Measurements from ENCODE around the gene MYH9. TPM values are rescaled to one million over a fixed set of nuclear protein-coding genes. Genes with fewer than 3 reads are reported as not detected.

MYH9 gene
- total RNA-seq, 1 donor from 2014 or later: 378 TPM

GRCh38 chr22:36376265-36376664 lies 11.5 kb downstream of the MYH9 start:
- H3K4me3 ChIP-seq (ENCODE audit: low read depth, low read length): no peak overlapping the region
- DNase-seq (ENCODE audit: low read depth) (no peak), FAIRE-seq (no peak)
- H3K27me3 ChIP-seq (ENCODE audit: control insufficient read depth, insufficient read depth, low read length): no peaks in the 10 kb centered on the region
- no peak for TF ChIP-seq CTCF (IDR thresholded peaks at IDR 0.05; ENCODE audit: insufficient read depth, low read length, severe bottlenecking)
- H3K36me3 ChIP-seq (ENCODE audit: control insufficient read depth, insufficient read depth, low read length): peaks cover 11% of the 10 kb centered on the region

GRCh38 chr22:36375071-36375980 lies 12.4 kb downstream of the MYH9 start:
- H3K36me3 ChIP-seq (ENCODE audit: control insufficient read depth, insufficient read depth, low read length): peaks cover 11% of the 10 kb centered on the region
- H3K4me3 ChIP-seq (ENCODE audit: low read depth, low read length): no peak overlapping the region
- DNase-seq (ENCODE audit: low read depth) (peak; percentile 58), FAIRE-seq (peak; percentile 55)
- no peak for TF ChIP-seq CTCF (IDR thresholded peaks at IDR 0.05; ENCODE audit: insufficient read depth, low read length, severe bottlenecking)
- H3K27me3 ChIP-seq (ENCODE audit: control insufficient read depth, insufficient read depth, low read length): no peaks in the 10 kb centered on the region

GRCh38 chr22:36374603-36375024 lies 13.2 kb downstream of the MYH9 start:
- FAIRE-seq (peak; percentile 96), DNase-seq (ENCODE audit: low read depth) (peak; percentile 96)
- TF ChIP-seq CTCF (IDR thresholded peaks at IDR 0.05; ENCODE audit: insufficient read depth, low read length, severe bottlenecking): no peak
- peaks cover 9% of the 10 kb centered on the region for H3K36me3 ChIP-seq (ENCODE audit: control insufficient read depth, insufficient read depth, low read length)
- no peaks in the 10 kb centered on the region for H3K27me3 ChIP-seq (ENCODE audit: control insufficient read depth, insufficient read depth, low read length)
- H3K4me3 ChIP-seq (ENCODE audit: low read depth, low read length): no peak overlapping the region

GRCh38 chr22:36373258-36373579 lies 14.5 kb downstream of the MYH9 start:
- Histone ChIP-seq H3K27me3 (ENCODE audit: control insufficient read depth, insufficient read depth, low read length) (no peaks in the 10 kb centered on the region), H3K36me3 (ENCODE audit: control insufficient read depth, insufficient read depth, low read length) (peaks cover 6% of the 10 kb centered on the region), H3K4me3 (ENCODE audit: low read depth, low read length) (no peak overlapping the region)
- no peak for TF ChIP-seq CTCF (IDR thresholded peaks at IDR 0.05; ENCODE audit: insufficient read depth, low read length, severe bottlenecking)
- DNase-seq (ENCODE audit: low read depth) (peak; percentile 58), FAIRE-seq (no peak)

- no peaks in the 10 kb centered on the region for H3K27me3 ChIP-seq (ENCODE audit: control insufficient read depth, insufficient read depth, low read length)
- no peak for TF ChIP-seq CTCF (IDR thresholded peaks at IDR 0.05; ENCODE audit: insufficient read depth, low read length, severe bottlenecking)
- no peak overlapping the region for H3K4me3 ChIP-seq (ENCODE audit: low read depth, low read length)
- DNase-seq (ENCODE audit: low read depth) (peak; percentile 23), FAIRE-seq (no peak)
- H3K36me3 ChIP-seq (ENCODE audit: control insufficient read depth, insufficient read depth, low read length): peaks cover 5% of the 10 kb centered on the region
Observed at GRCh38 chr22:36371920-36372319, 15.8 kb downstream of the MYH9 start.

Data from bronchial epithelial cell (primary cell).